Hematopoietic multipotent progenitor cell treated with erythropoietin and hydrocortisone succinate and interleukin-3 and kit ligand, for 6 days (in vitro differentiated cells): Measurements from ENCODE around the gene ZPR1.

Source experiments
- DNase-seq: peaks from one replicate; pipeline ENCODE4 v3.0.0-alpha.2; 2015

Gene ZPR1

GRCh38 chr11:116742104-116742503 is 45.7 kb downstream of the ZPR1 start:
- no peak for DNase-seq

GRCh38 chr11:116740741-116741140 is 47.1 kb downstream of the ZPR1 start:
- DNase-seq, result no peak

- no peak for DNase-seq
Measured at GRCh38 chr11:116738975-116739374, 48.8 kb downstream of the ZPR1 start.

GRCh38 chr11:116736763-116737162 is 51.1 kb downstream of the ZPR1 start:
- DNase-seq, result peak; percentile 56

- no peak for DNase-seq
Measured at GRCh38 chr11:116733969-116734508, 53.8 kb downstream of the ZPR1 start.

GRCh38 chr11:116733043-116733755 is 54.6 kb downstream of the ZPR1 start:
- DNase-seq, result no peak

- DNase-seq, result peak; percentile 89
Measured at GRCh38 chr11:116732271-116733042, 55.4 kb downstream of the ZPR1 start.

- no peak for DNase-seq
Measured at GRCh38 chr11:116731821-116732220, 56.0 kb downstream of the ZPR1 start.

- no peak for DNase-seq
Measured at GRCh38 chr11:116731097-116731761, 56.6 kb downstream of the ZPR1 start.

- no peak for DNase-seq
Measured at GRCh38 chr11:116730601-116731000, 57.2 kb downstream of the ZPR1 start.

- no peak for DNase-seq
Measured at GRCh38 chr11:116730241-116730561, 57.6 kb downstream of the ZPR1 start.

GRCh38 chr11:116729501-116730240 is 58.2 kb downstream of the ZPR1 start:
- DNase-seq, result no peak

- no peak for DNase-seq
Measured at GRCh38 chr11:116727990-116728389, 59.8 kb downstream of the ZPR1 start.

- no peak for DNase-seq
Measured at GRCh38 chr11:116725434-116726221, 62.2 kb downstream of the ZPR1 start.

GRCh38 chr11:116724813-116725212 is 63.0 kb downstream of the ZPR1 start:
- DNase-seq, result no peak
